H1 (cell line): Measurements from ENCODE around the gene COIL. TPM values are rescaled to one million over a fixed set of nuclear protein-coding genes. Genes with fewer than 3 reads are reported as not detected.

Experiments
- CTCF ChIA-PET: fragments of 300-600 bp; sonication (Branson Sonifier 250); formaldehyde crosslinking; loops from one replicate; lab custom pipeline; 2021; ENCODE audit not compliant: partially characterized antibody; lab: Charles Lee
- POLR2A ChIA-PET: fragments of 300-600 bp; sonication (Branson Sonifier 250); formaldehyde crosslinking; loops from one replicate; lab custom pipeline; 2021; ENCODE audit warnings: inconsistent platforms; ENCODE audit not compliant: partially characterized antibody; lab: Charles Lee
- DNase-seq, 2 experiments: peaks; one replicate each; pipeline versions ENCODE4 v3.0.0 to v3.0.0-alpha.2; 2010 to 2022; ENCODE audit warnings: low spot score in 2 of 2, low read depth in 1 of 2, mixed read lengths in 1 of 2
- FAIRE-seq: peaks from 2 replicates; lab custom pipeline; 2011; peaks lifted over from hg19 to GRCh38; lab: Jason Lieb, UNC
- H2AFZ ChIP-seq: 2 replicates; pipeline ENCODE4 v1.8.1; 2012; ENCODE audit warnings: low read length, inconsistent platforms
- H2AK5ac ChIP-seq: 2 replicates; pipeline ENCODE4 v1.6.1; 2013; ENCODE audit warnings: low read depth, low read length
- H2BK120ac ChIP-seq: replicated peaks from 2 replicates; pipeline ENCODE3; 2013; ENCODE audit warnings: low read depth, low read length, inconsistent platforms
- H2BK12ac ChIP-seq: 2 replicates; pipeline ENCODE4 v1.6.1; 2013; ENCODE audit warnings: low read depth, low read length
- H2BK15ac ChIP-seq: 2 replicates; pipeline ENCODE4 v1.6.1; 2013; ENCODE audit warnings: low read length
- H2BK20ac ChIP-seq: 2 replicates; pipeline ENCODE4 v1.6.1; 2013; ENCODE audit warnings: low read length
- H2BK5ac ChIP-seq: 2 replicates; pipeline ENCODE4 v1.6.1; 2013; ENCODE audit warnings: low read depth, low read length
- H3K14ac ChIP-seq: 2 replicates; pipeline ENCODE4 v1.6.1; 2013; ENCODE audit warnings: inconsistent platforms; ENCODE audit not compliant: insufficient read length
- H3K18ac ChIP-seq: 2 replicates; pipeline ENCODE4 v1.6.1; 2013; ENCODE audit warnings: low read length; ENCODE audit errors: extremely low read depth
- H3K23ac ChIP-seq: 2 replicates; pipeline ENCODE4 v1.6.1; 2013; ENCODE audit warnings: inconsistent platforms; ENCODE audit not compliant: insufficient read length
- H3K23me2 ChIP-seq: 2 replicates; pipeline ENCODE4 v1.6.1; 2013; ENCODE audit warnings: low read depth, low read length
- H3K27ac ChIP-seq: 2 replicates; pipeline ENCODE4 v1.6.1; 2011; ENCODE audit warnings: low read depth, low read length, inconsistent platforms
- H3K27me3 ChIP-seq, 4 experiments: replicated peaks in 1 of 4; 1 replicate in 1 of 4; 2 replicates in 3 of 4; pipeline versions ENCODE4 v1.6.1 to v1.8.1; 2011 to 2013; ENCODE audit warnings: low read length in 3 of 4, mild to moderate bottlenecking in 3 of 4, inconsistent platforms in 2 of 4, mixed read lengths in 2 of 4, moderate library complexity in 1 of 4; ENCODE audit not compliant: control insufficient read depth in 3 of 4, insufficient read depth in 3 of 4; ENCODE audit errors: extremely low read depth in 1 of 4
- H3K36me3 ChIP-seq, 4 experiments: 2 replicates each; pipeline versions ENCODE4 v1.6.1 to v1.8.1; 2011 to 2013; ENCODE audit warnings: mild to moderate bottlenecking in 4 of 4, low read length in 3 of 4, moderate library complexity in 2 of 4, control low read depth in 1 of 4, inconsistent platforms in 1 of 4; ENCODE audit not compliant: insufficient read depth in 4 of 4, control insufficient read depth in 2 of 4
- H3K4ac ChIP-seq: replicated peaks from 2 replicates; pipeline ENCODE3; 2013; ENCODE audit warnings: low read length, low read depth, mixed read lengths, inconsistent platforms; ENCODE audit not compliant: insufficient read length
- H3K4me1 ChIP-seq, 4 experiments: replicated peaks in 1 of 4; 1 replicate in 1 of 4; 2 replicates in 3 of 4; pipeline versions ENCODE4 v1.6.1 to v1.8.1; 2011 to 2013; ENCODE audit warnings: low read length in 3 of 4, inconsistent platforms in 2 of 4, mixed read lengths in 1 of 4; ENCODE audit not compliant: insufficient read depth in 4 of 4, control insufficient read depth in 3 of 4
- H3K4me2 ChIP-seq, 2 experiments: 2 replicates each; pipeline versions ENCODE4 v1.6.1 to v1.8.1; 2011 to 2013; ENCODE audit warnings: low read depth in 2 of 2, low read length in 2 of 2, control low read depth in 1 of 2, inconsistent platforms in 1 of 2, mild to moderate bottlenecking in 1 of 2; ENCODE audit not compliant: insufficient read depth in 1 of 2
- H3K4me3 ChIP-seq, 4 experiments: fragments of 200-600, 300-600 bp in 1 of 4; sonication (generic), shearing (Covaris generic), sonication (Bioruptor Twin) in 1 of 4; 2 replicates each; pipeline versions ENCODE4 v1.5.1 to v1.8.1; 2011 to 2016; ENCODE audit warnings: low read length in 4 of 4, low read depth in 3 of 4, control low read depth in 2 of 4, inconsistent platforms in 2 of 4, mild to moderate bottlenecking in 2 of 4, mixed read lengths in 1 of 4, moderate library complexity in 1 of 4; ENCODE audit not compliant: insufficient read depth in 2 of 4; ENCODE audit errors: extremely low read depth in 1 of 4
- H3K56ac ChIP-seq: replicated peaks from 2 replicates; pipeline ENCODE3; 2013; ENCODE audit warnings: low read depth, mild to moderate bottlenecking, mixed read lengths, low read length, inconsistent platforms; ENCODE audit not compliant: insufficient read length
- H3K79me1 ChIP-seq: 2 replicates; pipeline ENCODE4 v1.6.1; 2013; ENCODE audit warnings: low read depth, low read length, control low read depth
- H3K79me2 ChIP-seq, 2 experiments: 2 replicates each; pipeline versions ENCODE4 v1.6.1 to v1.8.1; 2012 to 2013; ENCODE audit warnings: low read length in 2 of 2, mild to moderate bottlenecking in 2 of 2, inconsistent platforms in 1 of 2; ENCODE audit not compliant: insufficient read depth in 2 of 2, control insufficient read depth in 1 of 2
- H3K9ac ChIP-seq, 4 experiments: replicated peaks in 1 of 4; 1 replicate in 1 of 4; 2 replicates in 3 of 4; pipeline versions ENCODE4 v1.6.1 to v1.8.1; 2011 to 2013; ENCODE audit warnings: low read depth in 3 of 4, low read length in 3 of 4, control low read depth in 2 of 4, mild to moderate bottlenecking in 2 of 4, moderate library complexity in 2 of 4, inconsistent platforms in 1 of 4; ENCODE audit errors: extremely low read depth in 1 of 4
- H3K9me3 ChIP-seq, 2 experiments: 2 replicates each; pipeline versions ENCODE4 v1.6.1 to v1.8.1; 2012 to 2013; ENCODE audit warnings: mild to moderate bottlenecking in 2 of 2, moderate library complexity in 2 of 2, control low read depth in 1 of 2, inconsistent platforms in 1 of 2, low read depth in 1 of 2, low read length in 1 of 2, mixed read lengths in 1 of 2; ENCODE audit not compliant: insufficient read depth in 2 of 2
- H4K20me1 ChIP-seq, 2 experiments: replicated peaks in 1 of 2; 2 replicates each; pipeline versions ENCODE3 to v1.8.1; 2011 to 2013; ENCODE audit warnings: inconsistent platforms in 2 of 2, low read length in 2 of 2, mild to moderate bottlenecking in 1 of 2; ENCODE audit not compliant: insufficient read depth in 2 of 2, control insufficient read depth in 1 of 2
- H4K5ac ChIP-seq: 2 replicates; pipeline ENCODE4 v1.6.1; 2013; ENCODE audit warnings: low read length, low read depth, mixed read lengths, inconsistent platforms; ENCODE audit not compliant: insufficient read length
- H4K8ac ChIP-seq: 2 replicates; pipeline ENCODE4 v1.8.0; 2013; ENCODE audit warnings: mild to moderate bottlenecking, moderate library complexity, low read length, inconsistent platforms; ENCODE audit not compliant: insufficient read depth; ENCODE audit errors: extremely low read depth
- H4K91ac ChIP-seq: replicated peaks from 2 replicates; pipeline ENCODE3; 2013; ENCODE audit warnings: low read length, mixed read lengths, inconsistent platforms; ENCODE audit not compliant: insufficient read length
- SAP30 ChIP-seq: fragments of 300-600 bp; sonication (generic); IDR thresholded peaks from 2 replicates; pipeline ENCODE4 v1.7.1; 2012; ENCODE audit warnings: low read length, moderate library complexity, mild to moderate bottlenecking, inconsistent platforms; ENCODE audit not compliant: insufficient read depth, insufficient replicate concordance
- SP4 ChIP-seq: IDR thresholded peaks from 2 replicates; pipeline ENCODE4 v1.6.1; 2012; ENCODE audit warnings: low read length, inconsistent platforms
- WGBS, 2 experiments: shearing (Covaris generic) in 1 of 2; methylation state at CpG; one replicate each; pipeline versions ENCODE4 v1.1.6 to v1.1.7; 2013 to 2015; ENCODE audit warnings: low lambda C conversion rate in 2 of 2, mixed read lengths in 2 of 2, inconsistent platforms in 1 of 2, low coverage in 1 of 2, missing lambda C conversion rate in 1 of 2; ENCODE audit not compliant: insufficient replicate concordance in 2 of 2, insufficient coverage in 1 of 2, insufficient read length in 1 of 2; ENCODE audit errors: extremely low coverage in 1 of 2, missing lambda C conversion rate in 1 of 2; 5-methylcytosine and 5-hydroxymethylcytosine counted together
- polyA plus RNA-seq, 7 experiments: library from polyadenylated mRNA; depleted of rRNA in 3 of 7; stranded (reverse) in 5 of 7; unstranded in 2 of 7; fragments of >200 nt in 5 of 7; fragments of 200-250 nt in 2 of 7; gene quantifications; 1 replicate in 5 of 7; 2 replicates in 1 of 7; 4 replicates in 1 of 7; pipeline versions ENCODE4 v1.2.1 to v1.2.3, GENCODE V29; 2011 to 2013; ENCODE audit warnings: missing spikeins in 2 of 7, mixed read lengths in 2 of 7
- total RNA-seq: library from RNA; stranded (reverse); fragmentation: NEBNext Ultra II Directional; extraction: Animal tissue kit (Norgen Biotek cat#: 25700); gene quantifications from 2 replicates; pipeline ENCODE4 v1.2.1, GENCODE V29; 2021

Gene COIL
- total and polyA plus RNA-seq, 2 of the 8 experiments (the other 6 are each of a cell fraction or from before 2014, with no cell fraction given), result 5.2 to 23.6 TPM

GRCh38 chr17:56936697-56937322 lies 24.0 kb downstream of the COIL start:
- Histone ChIP-seq H3K14ac (no peak overlapping the region), H4K20me1 (no peaks in the 10 kb centered on the region), H3K23ac (no peak overlapping the region), H2BK15ac (no peak overlapping the region), H3K79me1 (no peaks in the 10 kb centered on the region), H3K36me3 (peaks cover 0 to 44% (median 25%) of the 10 kb centered on the region in 4 experiments; a peak in 6 of 8 replicates), H3K4me3 (no peak overlapping the region), H3K18ac (no peak overlapping the region), H3K4me1 (no peaks in the 10 kb centered on the region), H4K8ac (no peak overlapping the region), H4K91ac (no peak overlapping the region), H3K79me2 (no peaks in the 10 kb centered on the region), H3K27ac (no peak overlapping the region), H2BK12ac (no peak overlapping the region), H4K5ac (no peak overlapping the region), H3K4me2 (no peak overlapping the region), H3K27me3 (no peaks in the 10 kb centered on the region), H2BK120ac (no peak overlapping the region), H3K4ac (no peak overlapping the region), H2BK20ac (no peak overlapping the region), H2AFZ (no peak overlapping the region), H3K9me3 (peaks cover 0 to 9% of the 10 kb centered on the region in 2 experiments; a peak in 2 of 4 replicates), H3K23me2 (no peaks in the 10 kb centered on the region), H3K9ac (no peak overlapping the region), H3K56ac (no peak overlapping the region), H2AK5ac (no peak overlapping the region), H2BK5ac (no peak overlapping the region)
- CTCF ChIA-PET, result interaction anchor here (0.9 to 1.4 kb wide), 4 partner anchors 44 to 117 kb away, joined by 3 to 5 read pairs (median 4); no protein-coding TSS in a partner anchor
- POLR2A ChIA-PET, result interaction anchor here (0.6 to 1.1 kb wide), 2 partner anchors 17 to 48 kb away, joined by 3 read pairs; no protein-coding TSS in a partner anchor
- TF ChIP-seq SAP30, result no peak
- no peak for TF ChIP-seq SP4
- no peak for FAIRE-seq
- no peak for DNase-seq
- 89% methylated on average over 6 of the region's 6 CpGs; no CpG with 5 or more reads in 1 of the 2 experiments for WGBS, 2 experiments
